Measurements from ENCODE around the gene SCG2. TPM values are rescaled to one million over a fixed set of nuclear protein-coding genes. Genes with fewer than 3 reads are reported as not detected.

Gene SCG2, protein sequence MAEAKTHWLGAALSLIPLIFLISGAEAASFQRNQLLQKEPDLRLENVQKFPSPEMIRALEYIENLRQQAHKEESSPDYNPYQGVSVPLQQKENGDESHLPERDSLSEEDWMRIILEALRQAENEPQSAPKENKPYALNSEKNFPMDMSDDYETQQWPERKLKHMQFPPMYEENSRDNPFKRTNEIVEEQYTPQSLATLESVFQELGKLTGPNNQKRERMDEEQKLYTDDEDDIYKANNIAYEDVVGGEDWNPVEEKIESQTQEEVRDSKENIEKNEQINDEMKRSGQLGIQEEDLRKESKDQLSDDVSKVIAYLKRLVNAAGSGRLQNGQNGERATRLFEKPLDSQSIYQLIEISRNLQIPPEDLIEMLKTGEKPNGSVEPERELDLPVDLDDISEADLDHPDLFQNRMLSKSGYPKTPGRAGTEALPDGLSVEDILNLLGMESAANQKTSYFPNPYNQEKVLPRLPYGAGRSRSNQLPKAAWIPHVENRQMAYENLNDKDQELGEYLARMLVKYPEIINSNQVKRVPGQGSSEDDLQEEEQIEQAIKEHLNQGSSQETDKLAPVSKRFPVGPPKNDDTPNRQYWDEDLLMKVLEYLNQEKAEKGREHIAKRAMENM
- total RNA-seq, result 10 to 100 TPM in 1 of 3 donors, 1 to 10 TPM in 2; 3.5 to 11.5 (median 4.2) TPM
- long read RNA-seq, donor 1, transcript SCG2-201 (2 exons, 2,576 nt), result major isoform, 10 of 10 reads
- long read RNA-seq, donor 1, partial matches to known transcripts, result 0 of 10 reads
- long read RNA-seq, donor 1, other reads (novel, unspliced or antisense), result 0 of 10 reads
- long read RNA-seq, donor 2, partial matches to known transcripts, result 0 of 4 reads
- long read RNA-seq, donor 2, other reads (novel, unspliced or antisense), result 0 of 4 reads

DNA sequence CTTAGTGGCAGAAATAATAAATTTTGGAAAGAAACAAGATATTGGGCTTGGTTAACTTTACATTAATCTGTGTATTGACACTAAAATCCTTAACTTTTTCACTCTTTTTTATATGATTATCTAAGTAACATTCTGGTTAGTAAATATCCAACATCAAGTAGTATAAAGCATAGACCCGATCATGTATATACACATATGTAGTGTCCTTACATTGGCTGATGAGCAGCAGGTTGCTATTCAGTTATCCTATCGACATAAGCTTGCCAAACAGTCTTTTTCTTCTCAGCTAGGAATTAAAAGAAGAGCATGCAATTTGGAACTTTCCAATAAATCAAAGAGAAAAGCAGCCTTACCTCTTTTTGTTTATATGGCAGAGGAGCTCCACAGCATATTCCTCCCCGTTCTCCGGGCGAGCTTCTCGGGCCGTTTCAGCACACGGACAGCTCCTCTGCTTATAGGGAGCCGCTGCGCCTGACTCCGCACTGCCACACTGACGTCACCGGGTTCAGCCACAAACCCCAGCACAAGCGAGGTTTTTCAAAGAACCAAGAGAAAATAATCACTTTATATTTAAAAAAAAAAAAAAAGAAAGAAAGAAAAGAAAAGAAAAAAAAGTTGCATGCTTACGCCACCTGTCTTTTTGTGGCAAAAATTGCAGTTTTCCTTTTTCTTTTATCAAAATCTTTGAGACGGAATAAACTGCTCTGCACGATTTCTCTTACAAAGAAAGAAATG lies at the start of gene SCG2:
Gene SCG2 (minus strand): TSS at position 430 of the 735 bp plus-strand sequence. CDS start 3,079 bp downstream, outside the sequence.
- TF ChIP-seq, protein P1, sequence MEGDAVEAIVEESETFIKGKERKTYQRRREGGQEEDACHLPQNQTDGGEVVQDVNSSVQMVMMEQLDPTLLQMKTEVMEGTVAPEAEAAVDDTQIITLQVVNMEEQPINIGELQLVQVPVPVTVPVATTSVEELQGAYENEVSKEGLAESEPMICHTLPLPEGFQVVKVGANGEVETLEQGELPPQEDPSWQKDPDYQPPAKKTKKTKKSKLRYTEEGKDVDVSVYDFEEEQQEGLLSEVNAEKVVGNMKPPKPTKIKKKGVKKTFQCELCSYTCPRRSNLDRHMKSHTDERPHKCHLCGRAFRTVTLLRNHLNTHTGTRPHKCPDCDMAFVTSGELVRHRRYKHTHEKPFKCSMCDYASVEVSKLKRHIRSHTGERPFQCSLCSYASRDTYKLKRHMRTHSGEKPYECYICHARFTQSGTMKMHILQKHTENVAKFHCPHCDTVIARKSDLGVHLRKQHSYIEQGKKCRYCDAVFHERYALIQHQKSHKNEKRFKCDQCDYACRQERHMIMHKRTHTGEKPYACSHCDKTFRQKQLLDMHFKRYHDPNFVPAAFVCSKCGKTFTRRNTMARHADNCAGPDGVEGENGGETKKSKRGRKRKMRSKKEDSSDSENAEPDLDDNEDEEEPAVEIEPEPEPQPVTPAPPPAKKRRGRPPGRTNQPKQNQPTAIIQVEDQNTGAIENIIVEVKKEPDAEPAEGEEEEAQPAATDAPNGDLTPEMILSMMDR (IDR thresholded peaks at IDR 0.05), result no peak
- intact Hi-C loops (cut with DNase I, micrococcal nuclease), result no loop called here
- peaks cover 2% of the 10 kb centered on the region for H3K4me1 ChIP-seq (ENCODE audit: low read depth)
- no peaks in the 10 kb centered on the region for H3K9me3 ChIP-seq
- peak; percentile 60 to 63 (median 62) for DNase-seq
- H3K4me3 ChIP-seq, result peak within 1 kb of the TSS; percentile 3
- peak; percentile 78 for ATAC-seq
- H3K36me3 ChIP-seq (ENCODE audit: low read depth), result no peaks in the 10 kb centered on the region

DNA sequence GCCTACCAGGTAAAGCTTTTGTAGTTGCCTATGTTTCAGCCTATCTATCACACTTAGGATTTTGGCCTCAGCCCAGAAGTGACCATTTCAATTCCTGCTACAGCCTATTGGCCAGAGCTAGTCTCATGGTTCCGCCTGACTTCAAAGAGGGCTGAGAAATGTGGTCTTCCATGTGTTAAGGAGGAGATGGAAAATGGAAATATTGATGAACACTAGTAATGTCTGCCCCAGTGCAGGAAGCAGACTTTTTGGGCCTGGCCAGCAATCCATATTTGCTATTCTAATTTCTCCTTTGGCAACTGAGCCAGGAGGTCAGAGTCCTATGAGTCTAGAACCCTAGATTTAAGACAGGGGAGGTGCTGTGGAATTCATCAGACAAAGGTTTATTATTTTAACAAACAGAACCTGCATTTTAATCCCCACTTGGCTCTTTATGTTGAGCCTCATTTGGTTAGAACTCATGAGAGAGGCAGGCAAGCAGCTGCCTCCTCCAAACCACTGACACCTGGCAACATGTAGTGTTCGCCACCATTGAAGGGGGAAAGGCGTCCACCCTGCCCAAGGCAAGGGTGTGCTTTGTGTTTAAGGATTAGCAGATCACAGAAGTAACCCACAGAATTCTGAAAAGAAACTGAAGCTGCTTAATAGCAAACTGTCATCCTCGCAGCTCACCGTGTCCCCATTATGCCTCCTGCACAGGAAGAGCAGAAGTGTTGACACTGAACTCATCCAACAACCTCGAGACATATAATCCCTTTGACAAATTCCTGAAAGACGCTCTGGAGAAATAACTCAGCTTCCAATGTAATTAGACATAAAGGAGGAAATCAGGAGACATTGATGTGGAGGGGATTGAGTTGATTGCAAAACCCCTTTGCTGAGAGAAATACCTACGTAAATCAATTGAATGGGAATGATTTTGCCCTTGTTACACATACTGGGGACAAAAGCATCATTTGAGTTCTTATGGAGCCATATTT lies 47.7 kb upstream of the SCG2 start:
- Histone ChIP-seq H3K36me3 (ENCODE audit: low read depth) (no peaks in the 10 kb centered on the region), H3K4me1 (ENCODE audit: low read depth) (no peaks in the 10 kb centered on the region), H3K9me3 (no peaks in the 10 kb centered on the region), H3K4me3 (no peak overlapping the region)
- intact Hi-C loops (cut with DNase I, micrococcal nuclease), result no loop called here
- ATAC-seq, result no peak
- TF ChIP-seq, protein P1 (IDR thresholded peaks at IDR 0.05), result no peak
- no peak for DNase-seq

DNA sequence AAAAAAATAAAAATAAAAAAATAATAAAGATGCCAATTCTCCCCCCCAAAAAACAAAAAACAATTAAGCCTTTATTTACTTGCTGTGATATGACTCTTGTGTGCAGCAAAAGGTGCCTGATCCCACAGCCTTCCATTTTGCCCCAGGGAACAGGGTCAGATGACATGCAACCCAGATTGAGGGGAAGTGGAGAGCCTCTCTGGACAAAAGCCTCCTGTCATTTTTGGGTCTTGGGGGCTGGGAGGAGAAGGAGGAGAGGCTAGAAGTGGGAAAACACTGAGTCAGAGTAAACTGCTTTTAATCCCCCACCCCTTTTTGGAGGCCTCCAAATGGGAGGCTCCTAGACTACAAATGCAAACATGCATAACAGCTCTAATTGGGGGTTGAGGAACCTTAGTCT lies 46.6 kb upstream of the SCG2 start:
- DNase-seq, result no peak
- intact Hi-C loops (cut with DNase I, micrococcal nuclease), result no loop called here
- H3K36me3 ChIP-seq (ENCODE audit: low read depth), result no peaks in the 10 kb centered on the region
- no peak overlapping the region for H3K4me3 ChIP-seq
- no peaks in the 10 kb centered on the region for H3K4me1 ChIP-seq (ENCODE audit: low read depth)
- TF ChIP-seq, protein P1 (IDR thresholded peaks at IDR 0.05), result no peak
- ATAC-seq, result no peak
- no peaks in the 10 kb centered on the region for H3K9me3 ChIP-seq

DNA sequence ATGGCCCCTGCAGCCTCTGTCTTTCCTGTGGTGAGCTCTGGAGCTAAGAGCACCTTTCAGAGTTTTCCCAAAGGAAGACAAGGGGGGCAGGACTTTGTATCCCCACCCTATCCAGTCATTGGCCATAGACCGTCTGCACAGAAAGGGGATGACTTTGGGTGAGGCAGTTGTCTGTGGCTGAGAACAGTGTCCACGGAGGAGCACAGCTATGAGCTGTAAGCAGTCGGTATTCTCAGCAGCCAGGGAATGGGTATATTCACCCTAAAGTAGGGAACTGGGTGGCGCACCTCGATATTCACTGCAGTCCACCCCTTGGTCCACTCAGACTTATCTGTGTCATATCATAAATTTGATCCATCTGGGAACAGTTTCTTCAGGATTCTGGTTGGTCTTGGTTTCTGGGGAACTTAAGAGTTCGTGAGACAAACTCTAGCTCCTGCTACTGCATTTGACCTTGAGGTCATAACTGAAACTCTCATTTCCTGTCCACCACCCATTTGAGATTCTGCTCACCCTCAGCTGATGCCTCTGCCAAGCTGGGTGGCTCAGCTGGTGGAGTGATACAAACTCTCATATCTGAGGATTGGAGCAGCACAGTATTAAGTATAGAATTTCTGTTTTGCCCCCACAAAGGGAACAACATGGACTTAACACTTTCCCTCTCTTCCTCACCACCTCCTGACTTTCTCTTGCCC lies 45.2 kb upstream of the SCG2 start:
- no peak for DNase-seq
- no peaks in the 10 kb centered on the region for H3K36me3 ChIP-seq (ENCODE audit: low read depth)
- intact Hi-C loops (cut with DNase I, micrococcal nuclease), result no loop called here
- TF ChIP-seq, protein P1 (IDR thresholded peaks at IDR 0.05), result no peak
- no peak for ATAC-seq
- H3K4me1 ChIP-seq (ENCODE audit: low read depth), result no peaks in the 10 kb centered on the region
- H3K4me3 ChIP-seq, result no peak overlapping the region
- H3K9me3 ChIP-seq, result no peaks in the 10 kb centered on the region
